Stimulated activated CD8-positive, alpha-beta memory T cell treated with anti-CD3 and anti-CD28 coated beads, Interleukin-7, amount 100 ng/mL, for 1 hour (primary cell): ENCODE results near the gene NRG2.

Experiments
- DNase-seq, 2 donors: peaks; one replicate each; pipeline ENCODE4 v3.0.0-alpha.2; 2020; ENCODE audit warnings: low read depth in 2 of 2

The NRG2 gene

DNA sequence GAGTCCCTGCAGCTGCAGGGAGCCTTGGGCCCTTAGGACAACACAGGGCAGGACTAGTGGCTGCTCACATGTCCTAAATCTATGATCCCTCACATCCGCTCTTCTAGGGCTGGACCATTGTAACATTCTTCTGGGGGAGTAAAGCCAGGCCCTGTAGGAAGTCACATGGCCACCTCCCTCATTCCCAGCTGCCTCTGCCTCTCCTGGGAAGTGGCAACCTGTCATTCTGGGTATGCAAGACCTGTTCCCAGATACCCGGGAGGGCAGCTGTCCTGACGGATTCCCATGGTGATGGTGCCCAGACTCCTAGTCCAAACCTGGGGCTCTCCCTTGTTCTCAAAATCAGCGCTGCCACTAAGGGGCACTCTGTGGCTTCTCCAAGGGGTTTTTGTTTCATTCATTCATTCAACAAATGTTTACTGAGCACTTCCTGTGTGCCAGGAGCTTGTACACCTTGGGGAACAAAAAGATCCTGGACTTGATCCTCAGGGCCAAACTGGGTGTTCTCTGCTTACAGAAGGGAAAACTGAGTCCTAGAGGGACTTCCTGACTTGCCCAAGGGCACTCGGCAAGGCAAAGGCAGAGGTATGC, 161.9 kb downstream of the NRG2 start:
- no peak for DNase-seq

DNA sequence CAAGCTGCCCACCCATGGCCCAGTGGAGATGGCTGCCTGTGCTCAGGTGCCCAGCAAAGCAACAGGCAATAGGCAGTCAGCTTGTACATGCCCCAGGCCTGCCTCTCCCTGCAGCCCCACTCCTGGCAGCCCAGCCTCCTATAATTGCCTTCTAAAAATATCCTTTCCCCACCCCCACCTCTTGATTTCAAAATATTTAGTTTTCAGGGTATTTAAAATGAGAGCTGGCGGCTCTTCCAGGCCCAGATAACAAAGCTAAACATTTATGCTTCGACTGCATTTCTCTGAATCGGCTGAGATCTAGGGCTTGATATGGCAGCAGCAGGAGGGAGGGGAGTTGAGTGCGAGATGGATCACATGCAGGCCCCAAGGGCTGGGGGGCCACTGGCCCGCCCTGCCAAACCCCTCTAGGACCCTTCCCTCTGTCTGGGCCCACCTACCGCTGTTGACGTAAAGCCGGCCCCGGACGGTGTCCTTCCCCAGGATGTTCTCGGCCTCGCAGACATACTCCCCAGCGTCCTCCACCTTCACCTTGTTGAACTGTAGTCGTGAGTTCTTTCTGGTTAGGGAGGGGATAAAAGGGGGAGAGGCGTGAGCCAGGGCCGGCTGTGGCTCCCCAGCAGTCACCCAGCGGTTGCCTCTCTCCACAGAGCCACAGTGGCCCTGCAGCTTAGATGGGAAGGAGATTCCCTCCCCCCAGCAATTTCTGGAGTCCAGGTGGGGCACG, 162.5 kb downstream of the NRG2 start:
- DNase-seq, result no peak

DNA sequence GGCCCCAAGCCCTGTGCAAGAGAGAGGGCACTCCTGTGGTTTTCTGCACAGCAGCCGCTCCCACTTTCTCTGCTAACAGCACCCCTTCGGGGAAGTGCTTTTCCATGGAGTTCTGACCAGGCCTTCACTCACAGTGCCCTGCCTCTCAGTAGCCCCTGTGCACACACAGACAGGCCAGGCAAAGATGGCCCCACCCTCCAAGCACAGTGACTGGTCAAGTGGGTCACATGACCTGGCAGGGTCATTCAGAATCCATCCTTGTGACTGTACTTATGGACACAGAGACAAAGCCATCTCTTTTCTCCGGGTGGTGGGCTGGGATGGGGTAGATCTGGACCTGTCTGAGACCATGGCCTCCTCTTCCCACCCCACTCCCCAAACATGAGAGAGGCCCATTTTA, 165.0 kb downstream of the NRG2 start:
- DNase-seq, result no peak

DNA sequence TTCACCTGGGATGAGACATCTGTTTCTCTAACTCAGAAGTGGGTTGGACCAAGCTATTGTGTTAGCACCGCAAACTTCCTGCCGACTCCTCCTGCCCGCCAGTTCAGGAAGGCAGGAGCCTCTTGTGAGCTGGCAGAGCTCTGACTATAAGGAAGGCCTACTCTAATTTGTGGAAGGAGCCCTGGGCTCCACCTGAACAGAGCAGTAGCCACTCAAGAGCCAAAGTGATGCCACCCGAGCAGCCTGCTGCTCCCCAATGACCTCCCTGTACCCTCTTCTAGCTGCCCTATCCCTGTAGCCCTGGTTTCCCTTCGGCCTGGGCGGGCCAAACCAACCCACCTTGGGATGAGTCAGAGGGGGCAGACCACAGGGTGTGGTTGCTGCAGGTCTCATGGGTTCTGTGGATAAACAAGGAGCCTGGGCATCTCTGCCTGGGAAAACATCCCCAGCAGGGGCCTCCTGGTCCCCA, 165.9 kb downstream of the NRG2 start:
- no peak for DNase-seq

DNA sequence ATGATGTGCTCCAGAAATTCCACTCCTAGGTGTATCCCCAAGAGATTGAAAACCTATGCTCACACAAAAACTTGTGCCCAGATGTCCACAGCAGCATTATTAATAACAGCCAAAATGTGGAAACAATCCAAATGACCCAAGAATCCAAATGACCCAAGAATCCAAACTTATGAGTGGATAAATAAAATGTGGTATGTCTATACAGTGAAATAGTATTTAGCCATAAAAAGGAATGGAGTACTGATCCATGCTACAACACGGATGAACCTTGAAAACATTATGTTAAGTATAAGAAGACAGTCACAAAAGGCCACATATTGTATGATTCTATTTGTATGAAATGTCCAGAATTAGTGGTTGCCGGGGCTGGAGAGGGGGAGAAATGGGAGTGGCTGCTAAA, 167.1 kb downstream of the NRG2 start:
- DNase-seq, result no peak

DNA sequence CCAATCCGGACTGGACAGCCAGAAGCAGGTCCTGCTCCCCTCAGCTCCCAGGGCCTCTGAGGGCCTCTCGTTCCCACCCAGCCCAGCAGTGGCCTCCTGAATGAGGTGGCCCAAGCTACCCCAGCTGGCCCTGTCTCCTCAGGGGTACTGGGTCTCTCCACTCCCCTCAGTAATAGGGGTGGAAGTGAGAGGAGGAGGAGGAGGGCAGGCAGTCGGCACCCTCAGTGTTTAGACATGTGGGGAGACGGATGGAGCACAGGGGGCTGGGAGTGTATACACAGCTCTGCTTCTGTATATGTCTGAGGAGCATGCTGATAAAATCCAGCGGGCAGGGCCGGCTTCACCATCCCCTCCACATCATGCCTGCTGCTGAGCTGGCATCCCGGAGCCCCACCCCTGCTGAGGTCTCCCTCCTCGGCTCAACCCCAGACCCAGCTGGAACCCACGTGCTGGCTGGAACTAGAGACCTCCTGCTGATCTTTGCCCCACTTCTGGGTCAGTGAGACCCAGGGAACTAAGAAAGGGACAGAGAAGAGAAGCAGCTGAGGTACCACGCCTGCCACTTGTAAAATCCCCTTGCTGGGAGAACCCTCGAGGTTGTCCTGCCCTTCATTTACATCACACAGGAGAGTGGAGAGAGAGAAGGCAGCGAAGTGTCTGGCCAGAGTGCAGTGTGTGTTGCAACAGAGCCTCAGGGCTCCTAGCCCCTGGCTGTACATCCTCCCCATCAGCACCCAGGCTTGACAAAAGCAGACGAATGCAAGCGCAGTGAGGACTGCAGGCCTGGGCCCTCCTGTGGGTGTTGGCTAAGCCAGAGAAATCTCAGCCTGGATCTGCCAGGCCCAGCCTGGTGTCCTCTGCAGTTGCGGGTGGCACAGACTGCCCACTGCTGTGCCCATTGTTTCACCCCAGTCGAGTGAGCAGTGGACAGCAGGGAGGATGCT, 170.0 kb downstream of the NRG2 start:
- no peak for DNase-seq

GRCh38 chr5:139872052-139872766, 170.9 kb downstream of the NRG2 start:
- DNase-seq, result no peak

GRCh38 chr5:139871614-139872013, 171.5 kb downstream of the NRG2 start:
- DNase-seq, result no peak

DNA sequence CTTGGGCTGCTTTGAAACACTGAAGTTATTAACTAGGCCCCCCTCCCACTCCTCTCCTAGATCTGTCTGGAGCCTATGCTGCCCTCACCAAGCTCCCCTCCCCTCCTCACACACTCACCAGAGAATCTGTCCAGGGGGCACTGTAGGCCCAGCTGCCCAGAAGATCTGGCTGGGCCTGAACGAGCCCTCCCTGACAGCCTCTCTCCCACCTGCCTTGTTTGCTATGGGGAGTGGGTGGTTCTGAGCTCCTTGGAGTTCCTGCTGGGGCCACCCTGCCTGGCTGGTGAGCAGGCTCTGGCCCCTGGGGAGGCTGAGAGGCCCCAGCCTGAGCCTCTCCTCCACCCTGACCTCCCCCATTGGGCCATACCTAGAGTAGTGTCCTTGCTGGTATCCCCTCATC, 172.4 kb downstream of the NRG2 start:
- no peak for DNase-seq

GRCh38 chr5:139869042-139869790, 173.9 kb downstream of the NRG2 start:
- DNase-seq, result no peak

GRCh38 chr5:139867581-139867980, 175.5 kb downstream of the NRG2 start:
- no peak for DNase-seq

GRCh38 chr5:139867109-139867508, 176.0 kb downstream of the NRG2 start:
- DNase-seq, result no peak

- DNase-seq, result no peak
Observed at GRCh38 chr5:139864716-139865483, 178.2 kb downstream of the NRG2 start.

DNA sequence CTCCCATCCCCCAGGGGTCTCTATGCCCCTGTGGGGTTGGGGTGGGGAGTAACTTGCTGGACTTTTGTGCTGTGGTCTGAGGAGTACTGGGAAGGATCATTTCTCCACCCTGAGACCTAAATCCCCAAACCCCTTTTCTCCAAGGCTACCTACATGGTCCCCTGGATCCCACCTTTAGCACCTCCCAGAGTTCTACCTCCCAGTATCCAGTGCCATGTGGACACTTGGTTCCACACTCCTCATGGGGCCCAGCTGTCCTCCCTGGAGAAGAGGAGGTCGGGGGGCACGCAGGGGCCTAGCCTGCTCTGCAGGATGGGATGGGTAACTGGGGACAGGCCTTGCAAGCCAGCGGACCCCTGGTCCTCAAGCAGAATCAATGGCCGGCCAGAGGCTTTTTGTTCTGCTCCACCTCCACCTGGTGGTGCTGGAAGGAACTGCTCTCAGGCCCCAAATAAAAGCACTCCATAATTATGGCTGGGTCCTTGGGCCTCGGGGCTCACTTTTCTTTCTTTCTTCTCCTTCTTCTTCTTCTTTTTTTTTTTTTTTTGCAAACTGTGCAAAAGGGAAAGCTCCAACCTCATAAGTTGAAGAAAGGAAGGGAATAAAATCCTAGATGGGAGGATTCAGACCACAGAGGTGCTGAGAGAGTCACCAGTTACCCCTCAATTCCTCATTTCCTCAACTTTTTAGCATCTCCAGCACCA, 179.1 kb downstream of the NRG2 start:
- peak in 1 of 2 donors; percentile 32 for DNase-seq

DNA sequence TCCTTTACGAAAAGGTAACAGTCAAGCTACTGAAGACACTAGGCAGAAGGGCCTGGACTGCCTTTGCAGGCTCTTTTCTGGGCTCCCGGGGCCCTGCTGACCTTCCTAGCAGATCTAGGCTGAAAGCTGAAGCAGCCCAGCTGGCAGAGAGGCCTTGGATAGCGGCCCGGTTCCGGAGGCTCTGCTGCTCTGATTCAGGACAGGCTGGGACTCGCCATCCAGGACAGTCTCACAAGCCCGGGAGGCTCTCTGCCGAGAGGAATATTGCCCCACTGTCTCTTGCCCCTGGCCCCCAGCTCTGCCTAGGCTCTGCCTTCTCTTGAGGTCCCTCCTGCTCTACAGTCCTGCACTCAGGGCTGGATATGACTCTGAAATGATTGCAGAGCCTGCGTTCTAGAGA, 179.7 kb downstream of the NRG2 start:
- no peak for DNase-seq

GRCh38 chr5:139862803-139863202, 180.3 kb downstream of the NRG2 start:
- DNase-seq, result no peak

GRCh38 chr5:139862313-139862712, 180.8 kb downstream of the NRG2 start:
- DNase-seq, result no peak

DNA sequence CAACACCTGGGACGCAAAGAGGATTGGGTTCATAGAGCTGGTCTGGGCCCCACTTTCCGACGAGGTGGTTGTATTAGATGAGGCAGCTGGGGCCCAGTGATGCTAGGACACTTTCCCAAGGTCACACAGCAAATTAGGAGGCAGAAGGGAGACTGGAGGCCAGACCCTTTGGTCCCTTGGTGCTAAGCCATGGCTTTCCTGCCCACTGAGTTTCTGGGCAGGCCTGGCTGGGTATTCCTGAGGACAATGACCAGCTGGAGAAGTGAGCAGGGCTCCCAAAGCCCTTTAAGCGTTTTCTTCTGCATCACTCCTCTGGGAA, 181.3 kb downstream of the NRG2 start:
- DNase-seq, result no peak

- DNase-seq, result no peak
Observed at GRCh38 chr5:139861021-139861888, 181.8 kb downstream of the NRG2 start.
